K562 (cell line): ENCODE results near the gene PTGES3L. TPM values are rescaled to one million over a fixed set of nuclear protein-coding genes. Genes with fewer than 3 reads are reported as not detected.

Source experiments
- ADNP ChIP-seq: fragments of 200-800 bp; sonication (Bioruptor generic); IDR thresholded peaks from 2 replicates; pipeline ENCODE4 v1.6.1; 2016; ENCODE audit warnings: missing genetic modification characterization, missing compliant biosample characterization
- CEBPB ChIP-seq: fragments of 450-650 bp; IDR thresholded peaks from 2 replicates; pipeline ENCODE4 v1.6.1; 2016; ENCODE audit warnings: missing genetic modification characterization, missing compliant biosample characterization
- EHMT2 ChIP-seq: fragments of 450-650 bp; IDR thresholded peaks from 2 replicates; pipeline ENCODE4 v1.6.1; 2018; ENCODE audit warnings: antibody characterized with exemption
- ETS2 ChIP-seq: IDR thresholded peaks from 2 replicates; pipeline ENCODE4 v1.6.1; 2016; ENCODE audit warnings: borderline replicate concordance, missing genetic modification characterization, mild to moderate bottlenecking, moderate library complexity, missing compliant biosample characterization; ENCODE audit not compliant: poor library complexity, severe bottlenecking
- HLTF ChIP-seq: fragments of 450-650 bp; IDR thresholded peaks from 2 replicates; pipeline ENCODE4 v1.6.1; 2016
- IFI16 ChIP-seq: fragments of 250-450 bp; sonication (Bioruptor Pico); IDR thresholded peaks from 2 replicates; pipeline ENCODE4 v2.1.2; 2022; ENCODE audit warnings: mild to moderate bottlenecking, inconsistent platforms
- IRF9 ChIP-seq: fragments of 450-650 bp; IDR thresholded peaks from 2 replicates; pipeline ENCODE4 v1.6.1; 2016; ENCODE audit warnings: missing biosample characterization, missing genetic modification characterization
- JUNB ChIP-seq: fragments of 450-650 bp; formaldehyde crosslinking; conservative IDR thresholded peaks from 2 replicates; pipeline ENCODE4 v1.4.0; 2020; ENCODE audit warnings: mild to moderate bottlenecking
- NUFIP1 ChIP-seq: fragments of 450-650 bp; IDR thresholded peaks from 2 replicates; pipeline ENCODE4 v1.6.1; 2018; ENCODE audit not compliant: partially characterized antibody
- PHF20 ChIP-seq: fragments of 450-650 bp; IDR thresholded peaks from 2 replicates; pipeline ENCODE4 v1.6.1; 2018; ENCODE audit not compliant: partially characterized antibody
- PHF8 ChIP-seq: fragments of 200-600 bp; sonication (generic); IDR thresholded peaks from 2 replicates; pipeline ENCODE4 v1.6.1; 2012; ENCODE audit warnings: mixed run types, mild to moderate bottlenecking, inconsistent platforms, low read length, moderate library complexity, borderline replicate concordance
- PTBP1 ChIP-seq: fragments of 200-400 bp; formaldehyde crosslinking; IDR thresholded peaks from 2 replicates; pipeline ENCODE4 v1.6.1; 2017; ENCODE audit warnings: low read depth, low read length
- SAP30 ChIP-seq: fragments of 200-600 bp; sonication (generic); IDR thresholded peaks from 2 replicates; pipeline ENCODE4 v1.6.1; 2012; ENCODE audit warnings: borderline replicate concordance, low read depth, mild to moderate bottlenecking, moderate library complexity, low read length, control low read depth, inconsistent platforms; ENCODE audit not compliant: insufficient read depth, poor library complexity, severe bottlenecking
- SIX5 ChIP-seq, 2 experiments: IDR thresholded peaks; 2 replicates each; pipeline ENCODE4 v1.6.1; 2011; ENCODE audit warnings: low read length in 2 of 2, borderline replicate concordance in 1 of 2, low read depth in 1 of 2, mild to moderate bottlenecking in 1 of 2, moderate library complexity in 1 of 2; ENCODE audit not compliant: insufficient read depth in 1 of 2
- TCF15 ChIP-seq: fragments of 250-450 bp; sonication (Bioruptor Pico); IDR thresholded peaks from 2 replicates; pipeline ENCODE4 v1.8.0; 2022; ENCODE audit warnings: moderate library complexity, mild to moderate bottlenecking, inconsistent platforms
- TCF7 ChIP-seq: sonication (generic); IDR thresholded peaks from 2 replicates; pipeline ENCODE4 v1.6.1; 2016; ENCODE audit warnings: antibody characterized with exemption, borderline replicate concordance
- TEAD1 ChIP-seq, 2 experiments: fragments of 450-650 bp in 1 of 2; sonication (generic) in 1 of 2; formaldehyde crosslinking; IDR thresholded peaks; 2 replicates each; pipeline versions ENCODE4 v1.4.0 to v1.8.0; 2020 to 2022; ENCODE audit warnings: mild to moderate bottlenecking in 2 of 2, missing genetic modification reagents in 1 of 2
- XRCC5 ChIP-seq: fragments of 200-400 bp; formaldehyde crosslinking; IDR thresholded peaks from 2 replicates; pipeline ENCODE4 v1.6.1; 2017; ENCODE audit warnings: low read depth, mild to moderate bottlenecking, low read length
- ZNF134 ChIP-seq: fragments of 250-450 bp; sonication (Bioruptor Pico); conservative IDR thresholded peaks from 2 replicates; pipeline ENCODE4 v1.4.0; 2020
- polyA plus RNA-seq, 8 experiments: library from polyadenylated mRNA; depleted of rRNA in 4 of 8; stranded (reverse) in 5 of 8; unstranded in 3 of 8; fragments of >200 nt; fragmentation: Nextera tagmentation in 2 of 8; fragmentation: Illumina TruSeq in 1 of 8; extraction: Ambion mirVana in 2 of 8; extraction: Trizol in 1 of 8; gene quantifications; 2 replicates each; pipeline versions ENCODE4 v1.2.1 to v1.2.3, GENCODE V29; 2011 to 2014; ENCODE audit warnings: inconsistent platforms in 1 of 8, missing spikeins in 1 of 8
- total RNA-seq, 7 experiments: library from RNA; depleted of rRNA in 6 of 7; stranded (reverse); fragments of >200 nt in 6 of 7; fragmentation: Illumina TruSeq in 2 of 7; extraction: Trizol in 2 of 7; gene quantifications; 2 replicates each; pipeline versions ENCODE4 v1.2.1 to v1.2.3, GENCODE V29; 2011 to 2021; ENCODE audit warnings: low replicate concordance in 1 of 7
- TF ChIP-seq, protein P1 (sequence below): sonication (generic); formaldehyde crosslinking; IDR thresholded peaks from 2 replicates; pipeline ENCODE4 v1.8.1; 2023; ENCODE audit warnings: mild to moderate bottlenecking, missing genetic modification reagents
- TF ChIP-seq, protein P2 (sequence below): fragments of 450-650 bp; conservative IDR thresholded peaks from 2 replicates; pipeline ENCODE4 v1.6.1; 2016; ENCODE audit warnings: missing genetic modification characterization, low read depth, mild to moderate bottlenecking, missing compliant biosample characterization, moderate library complexity

Gene PTGES3L
- total and polyA plus RNA-seq, 9 of the 15 experiments (the other 6 are each of a cell fraction or from before 2014, with no cell fraction given), result 6.0 to 16.0 (median 9.6) TPM

DNA sequence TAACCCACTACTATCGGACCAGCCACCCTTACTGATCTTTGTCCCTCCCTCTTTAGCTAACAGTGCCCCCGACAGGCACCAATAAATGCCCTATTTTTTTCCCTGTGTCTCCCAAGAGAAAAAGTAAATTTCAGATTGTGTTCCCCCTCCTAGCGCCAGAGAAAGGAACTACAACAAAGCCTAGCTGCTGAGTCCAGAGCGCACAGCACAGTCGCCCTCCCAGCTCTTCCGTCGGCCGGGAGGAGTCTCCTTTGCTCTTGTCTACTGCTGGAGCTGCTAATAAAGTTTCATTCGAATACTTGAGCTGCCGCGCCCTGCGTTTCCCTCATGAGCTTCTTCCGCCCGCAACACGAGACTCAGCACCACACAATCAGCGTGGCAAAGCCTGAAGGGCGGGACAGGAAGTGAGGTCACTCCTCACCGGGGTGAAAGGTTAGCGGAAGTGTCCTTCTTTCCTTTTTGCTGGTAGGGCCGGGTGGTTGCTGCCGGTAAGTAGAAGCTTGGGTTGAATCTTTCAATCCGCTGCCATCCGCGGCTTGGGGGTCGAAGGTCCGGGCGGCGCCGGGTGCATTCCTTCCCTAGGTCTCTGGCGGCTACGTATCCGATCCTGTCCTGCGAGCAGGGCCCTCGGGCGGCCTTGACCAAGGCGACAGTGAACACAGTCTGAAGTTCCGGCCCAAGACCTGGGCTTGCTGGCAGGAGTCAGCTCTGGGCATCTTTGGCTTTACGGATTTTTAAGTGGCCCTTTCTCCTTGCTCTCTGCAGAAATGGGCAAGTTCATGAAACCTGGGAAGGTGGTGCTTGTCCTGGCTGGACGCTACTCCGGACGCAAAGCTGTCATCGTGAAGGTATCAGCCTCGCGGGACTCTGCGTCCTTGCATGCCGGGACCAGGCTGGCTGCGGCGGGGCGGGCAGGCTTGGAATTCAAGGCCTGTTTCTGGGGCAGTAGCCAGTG lies 18.4 kb upstream of the PTGES3L start, which contains the start of gene RPL27 (continued):
- TF ChIP-seq ADNP (tag) (no peak), IRF9 (tag) (0 out of 2 replicates have a peak, but pooled peaks have one; percentile 15), ZNF134 (no peak), PTBP1 (no peak), NUFIP1 (no peak), SAP30 (no peak), TEAD1 (CRISPR knock-in tag; IDR thresholded peaks at IDR 0.05) (peak; percentile 91 to 97), EHMT2 (no peak), PHF20 (peak; percentile 98), CEBPB (tag) (no peak), HLTF (no peak; the same call in 1 of the 2 replicates), IFI16 (CRISPR knock-in tag) (no peak), PHF8 (peak; percentile 86), XRCC5 (peak; percentile 91), SIX5 (IDR thresholded peaks at IDR 0.05; ENCODE audit: borderline replicate concordance in 1 of 2, insufficient read depth in 1 of 2, low read depth in 1 of 2, low read length in 2 of 2) (peak; percentile 64 to 69; a peak in 3 of 4 replicates), TCF7 (peak; percentile 68; the same call in 1 of the 2 replicates), TCF15 (CRISPR knock-in tag) (no peak), ETS2 (tag) (no peak), JUNB (CRISPR knock-in tag) (no peak)
- TF ChIP-seq, protein P1, sequence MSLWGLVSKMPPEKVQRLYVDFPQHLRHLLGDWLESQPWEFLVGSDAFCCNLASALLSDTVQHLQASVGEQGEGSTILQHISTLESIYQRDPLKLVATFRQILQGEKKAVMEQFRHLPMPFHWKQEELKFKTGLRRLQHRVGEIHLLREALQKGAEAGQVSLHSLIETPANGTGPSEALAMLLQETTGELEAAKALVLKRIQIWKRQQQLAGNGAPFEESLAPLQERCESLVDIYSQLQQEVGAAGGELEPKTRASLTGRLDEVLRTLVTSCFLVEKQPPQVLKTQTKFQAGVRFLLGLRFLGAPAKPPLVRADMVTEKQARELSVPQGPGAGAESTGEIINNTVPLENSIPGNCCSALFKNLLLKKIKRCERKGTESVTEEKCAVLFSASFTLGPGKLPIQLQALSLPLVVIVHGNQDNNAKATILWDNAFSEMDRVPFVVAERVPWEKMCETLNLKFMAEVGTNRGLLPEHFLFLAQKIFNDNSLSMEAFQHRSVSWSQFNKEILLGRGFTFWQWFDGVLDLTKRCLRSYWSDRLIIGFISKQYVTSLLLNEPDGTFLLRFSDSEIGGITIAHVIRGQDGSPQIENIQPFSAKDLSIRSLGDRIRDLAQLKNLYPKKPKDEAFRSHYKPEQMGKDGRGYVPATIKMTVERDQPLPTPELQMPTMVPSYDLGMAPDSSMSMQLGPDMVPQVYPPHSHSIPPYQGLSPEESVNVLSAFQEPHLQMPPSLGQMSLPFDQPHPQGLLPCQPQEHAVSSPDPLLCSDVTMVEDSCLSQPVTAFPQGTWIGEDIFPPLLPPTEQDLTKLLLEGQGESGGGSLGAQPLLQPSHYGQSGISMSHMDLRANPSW, result peak; percentile 59; the same call in 1 of the 2 replicates
- TF ChIP-seq, protein P2, sequence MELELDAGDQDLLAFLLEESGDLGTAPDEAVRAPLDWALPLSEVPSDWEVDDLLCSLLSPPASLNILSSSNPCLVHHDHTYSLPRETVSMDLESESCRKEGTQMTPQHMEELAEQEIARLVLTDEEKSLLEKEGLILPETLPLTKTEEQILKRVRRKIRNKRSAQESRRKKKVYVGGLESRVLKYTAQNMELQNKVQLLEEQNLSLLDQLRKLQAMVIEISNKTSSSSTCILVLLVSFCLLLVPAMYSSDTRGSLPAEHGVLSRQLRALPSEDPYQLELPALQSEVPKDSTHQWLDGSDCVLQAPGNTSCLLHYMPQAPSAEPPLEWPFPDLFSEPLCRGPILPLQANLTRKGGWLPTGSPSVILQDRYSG (tag), result no peak
